SJSA1 (cell line): ENCODE measurements around the gene GAP43. TPM values are rescaled to one million over a fixed set of nuclear protein-coding genes. Genes with fewer than 3 reads are reported as not detected.

Experiments
- DNase-seq, 2 experiments: peaks; one replicate each; pipeline ENCODE4 v3.0.0-alpha.2; 2015 to 2020; ENCODE audit warnings: low spot score in 2 of 2, low read depth in 1 of 2
- H3K27ac ChIP-seq: fragments of 250-450 bp; sonication (Bioruptor Pico); 2 replicates; pipeline ENCODE4 v1.5.1; 2020; ENCODE audit warnings: mild to moderate bottlenecking, moderate library complexity
- H3K27me3 ChIP-seq: fragments of 250-450 bp; sonication (Bioruptor Pico); replicated peaks from 2 replicates; pipeline ENCODE4 v1.5.1; 2020; ENCODE audit warnings: mild to moderate bottlenecking, moderate library complexity
- H3K36me3 ChIP-seq: fragments of 250-450 bp; sonication (Bioruptor Pico); 2 replicates; pipeline ENCODE4 v1.5.1; 2020; ENCODE audit warnings: mild to moderate bottlenecking
- H3K4me1 ChIP-seq: fragments of 250-450 bp; sonication (Bioruptor Pico); replicated peaks from 2 replicates; pipeline ENCODE4 v1.6.1; 2021; ENCODE audit warnings: mild to moderate bottlenecking
- H3K4me3 ChIP-seq: fragments of 250-450 bp; sonication (Bioruptor Pico); 2 replicates; pipeline ENCODE4 v1.5.1; 2020; ENCODE audit warnings: mild to moderate bottlenecking
- H3K9me3 ChIP-seq: fragments of 250-450 bp; sonication (Bioruptor Pico); replicated peaks from 2 replicates; pipeline ENCODE4 v1.5.1; 2020; ENCODE audit warnings: mild to moderate bottlenecking
- total RNA-seq: library from RNA; depleted of rRNA; stranded (reverse); fragments of >200 nt; shearing (Covaris generic); gene quantifications from 2 replicates; pipeline ENCODE4 v1.2.3, GENCODE V29; 2014

The GAP43 gene
- total RNA-seq, 1 experiment from 2014 or later = not detected

GRCh38 chr3:115683305-115683704 lies 60.0 kb downstream of the GAP43 start:
- Histone ChIP-seq H3K4me3 (no peak overlapping the region), H3K27me3 (no peaks in the 10 kb centered on the region), H3K36me3 (no peaks in the 10 kb centered on the region), H3K27ac (no peak overlapping the region), H3K9me3 (no peaks in the 10 kb centered on the region), H3K4me1 (no peaks in the 10 kb centered on the region)
- no peak for DNase-seq

DNA sequence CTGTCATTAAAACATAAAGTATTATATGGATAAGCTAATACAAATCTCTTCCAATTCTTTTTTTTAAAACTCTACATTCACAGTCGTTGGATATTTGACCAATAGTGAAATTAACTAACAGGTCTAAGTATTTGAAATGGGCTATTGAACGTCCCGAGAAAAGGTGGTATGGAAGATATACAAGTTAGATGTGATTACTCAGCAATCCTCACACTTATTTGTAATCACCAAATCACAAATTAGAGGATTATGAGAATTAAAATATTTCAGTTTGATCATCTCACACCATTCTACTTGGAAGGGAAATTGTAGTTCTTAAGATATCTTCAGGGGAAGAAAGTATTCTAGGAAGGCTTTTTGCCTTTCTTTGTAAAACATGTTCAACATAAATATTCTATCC lies 60.5 kb downstream of the GAP43 start:
- H3K9me3 ChIP-seq = no peaks in the 10 kb centered on the region
- no peak overlapping the region for H3K27ac ChIP-seq
- H3K36me3 ChIP-seq = no peaks in the 10 kb centered on the region
- no peak overlapping the region for H3K4me3 ChIP-seq
- no peaks in the 10 kb centered on the region for H3K27me3 ChIP-seq
- no peak for DNase-seq
- no peaks in the 10 kb centered on the region for H3K4me1 ChIP-seq

GRCh38 chr3:115685097-115685496 lies 61.8 kb downstream of the GAP43 start:
- Histone ChIP-seq H3K27me3 (no peaks in the 10 kb centered on the region), H3K9me3 (no peaks in the 10 kb centered on the region), H3K36me3 (no peaks in the 10 kb centered on the region), H3K27ac (no peak overlapping the region), H3K4me1 (no peaks in the 10 kb centered on the region), H3K4me3 (no peak overlapping the region)
- no peak for DNase-seq

DNA sequence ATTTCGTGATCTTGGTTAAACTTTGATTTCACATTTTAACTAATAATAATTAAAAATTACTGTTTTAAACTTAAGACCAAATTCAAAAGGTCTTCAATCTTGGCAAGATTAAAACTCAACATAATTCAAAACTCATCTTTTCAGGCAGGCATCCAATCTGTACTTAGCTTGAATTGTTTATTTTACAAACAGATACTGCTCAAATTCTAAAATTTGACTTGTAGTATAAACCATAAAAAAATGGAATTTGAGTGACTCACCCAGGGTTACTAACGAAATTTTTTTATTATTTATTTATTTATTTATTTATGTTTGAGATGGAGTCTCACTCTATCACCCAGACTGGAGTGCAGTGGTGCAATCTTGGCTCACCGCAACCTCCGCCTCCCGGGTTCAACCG lies 64.4 kb downstream of the GAP43 start:
- no peaks in the 10 kb centered on the region for H3K9me3 ChIP-seq
- H3K4me3 ChIP-seq = no peak overlapping the region
- H3K27me3 ChIP-seq = no peaks in the 10 kb centered on the region
- no peaks in the 10 kb centered on the region for H3K4me1 ChIP-seq
- no peak for DNase-seq
- no peak overlapping the region for H3K27ac ChIP-seq
- no peaks in the 10 kb centered on the region for H3K36me3 ChIP-seq

GRCh38 chr3:115688418-115688817 lies 65.1 kb downstream of the GAP43 start:
- no peak overlapping the region for H3K27ac ChIP-seq
- H3K4me3 ChIP-seq = no peak overlapping the region
- no peaks in the 10 kb centered on the region for H3K36me3 ChIP-seq
- DNase-seq = no peak
- no peaks in the 10 kb centered on the region for H3K27me3 ChIP-seq
- H3K9me3 ChIP-seq = no peaks in the 10 kb centered on the region
- H3K4me1 ChIP-seq = no peaks in the 10 kb centered on the region

- no peaks in the 10 kb centered on the region for H3K9me3 ChIP-seq
- DNase-seq = no peak
- no peak overlapping the region for H3K4me3 ChIP-seq
- no peaks in the 10 kb centered on the region for H3K4me1 ChIP-seq
- H3K27ac ChIP-seq = no peak overlapping the region
- H3K27me3 ChIP-seq = no peaks in the 10 kb centered on the region
- no peaks in the 10 kb centered on the region for H3K36me3 ChIP-seq
Measured at GRCh38 chr3:115689928-115690327, 66.6 kb downstream of the GAP43 start.

GRCh38 chr3:115691964-115692363 lies 68.7 kb downstream of the GAP43 start:
- Histone ChIP-seq H3K27ac (no peak overlapping the region), H3K27me3 (no peaks in the 10 kb centered on the region), H3K4me1 (no peaks in the 10 kb centered on the region), H3K9me3 (no peaks in the 10 kb centered on the region), H3K4me3 (no peak overlapping the region), H3K36me3 (no peaks in the 10 kb centered on the region)
- DNase-seq = no peak

DNA sequence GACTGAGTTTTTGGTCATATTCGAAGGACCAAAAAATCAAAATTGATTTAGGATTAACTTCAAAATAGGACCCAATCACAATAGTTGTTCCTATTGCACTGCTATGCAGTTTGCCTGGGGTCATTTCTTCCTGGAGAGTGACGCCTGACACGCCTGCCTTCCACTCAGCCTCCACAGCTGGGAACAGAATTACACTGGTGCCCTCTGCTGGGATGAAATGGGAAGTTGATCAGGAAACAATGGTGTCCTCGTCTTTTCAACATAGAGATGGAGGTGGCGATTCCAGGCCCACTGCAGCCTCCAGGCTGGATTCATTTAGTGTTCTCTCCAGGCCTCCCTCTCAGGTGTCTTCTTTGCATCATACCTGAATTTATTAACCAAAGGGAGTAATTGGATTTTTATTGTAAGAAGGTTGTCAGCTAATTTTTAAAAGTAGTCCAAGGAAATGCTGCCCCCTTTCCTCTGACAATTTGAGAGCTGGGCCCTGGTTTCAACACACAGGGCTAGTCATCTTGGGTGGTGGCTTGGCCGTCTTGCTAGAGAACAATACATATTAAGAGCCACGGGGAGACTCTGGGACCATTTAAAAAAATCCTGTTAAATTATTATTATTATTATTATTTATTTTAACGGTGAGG lies 69.7 kb downstream of the GAP43 start:
- Histone ChIP-seq H3K36me3 (no peaks in the 10 kb centered on the region), H3K4me3 (no peak overlapping the region), H3K27ac (no peak overlapping the region), H3K9me3 (no peaks in the 10 kb centered on the region), H3K27me3 (no peaks in the 10 kb centered on the region), H3K4me1 (0 out of 2 replicates have a peak, but pooled peaks cover 3% of the 10 kb centered on the region)
- peak; percentile 67 to 68 for DNase-seq

GRCh38 chr3:115693868-115694267 lies 70.6 kb downstream of the GAP43 start:
- H3K4me1 ChIP-seq = 0 out of 2 replicates have a peak, but pooled peaks cover 3% of the 10 kb centered on the region
- no peak for DNase-seq

DNA sequence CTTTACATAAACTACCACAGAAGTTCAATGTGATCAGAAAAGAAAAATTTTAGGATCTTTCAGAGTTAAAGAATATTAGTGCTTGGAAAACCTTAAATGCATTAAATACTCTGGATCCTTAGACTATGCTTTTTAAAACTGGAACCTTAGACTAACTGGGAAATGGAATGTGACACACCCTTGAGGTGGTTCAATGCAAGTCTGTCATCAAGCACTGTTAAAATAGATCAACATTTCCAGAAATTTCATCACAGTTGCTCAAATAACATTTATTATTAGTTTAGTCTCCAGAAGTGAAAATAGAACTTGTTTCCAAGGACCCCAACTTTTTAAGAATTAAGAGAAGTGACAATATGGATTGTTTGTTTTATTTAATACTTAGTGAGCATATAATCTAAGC lies 71.8 kb downstream of the GAP43 start:
- Histone ChIP-seq H3K27me3 (no peaks in the 10 kb centered on the region), H3K4me1 (0 out of 2 replicates have a peak, but pooled peaks cover 3% of the 10 kb centered on the region), H3K27ac (no peak overlapping the region), H3K9me3 (no peaks in the 10 kb centered on the region), H3K36me3 (no peaks in the 10 kb centered on the region), H3K4me3 (no peak overlapping the region)
- DNase-seq = no peak

More at GRCh38 chr3:115693868-115694267, 70.6 kb downstream of the GAP43 start:
- Histone ChIP-seq H3K27me3 (no peaks in the 10 kb centered on the region), H3K4me3 (no peak overlapping the region), H3K9me3 (no peaks in the 10 kb centered on the region), H3K36me3 (no peaks in the 10 kb centered on the region), H3K27ac (no peak overlapping the region)

DNA sequence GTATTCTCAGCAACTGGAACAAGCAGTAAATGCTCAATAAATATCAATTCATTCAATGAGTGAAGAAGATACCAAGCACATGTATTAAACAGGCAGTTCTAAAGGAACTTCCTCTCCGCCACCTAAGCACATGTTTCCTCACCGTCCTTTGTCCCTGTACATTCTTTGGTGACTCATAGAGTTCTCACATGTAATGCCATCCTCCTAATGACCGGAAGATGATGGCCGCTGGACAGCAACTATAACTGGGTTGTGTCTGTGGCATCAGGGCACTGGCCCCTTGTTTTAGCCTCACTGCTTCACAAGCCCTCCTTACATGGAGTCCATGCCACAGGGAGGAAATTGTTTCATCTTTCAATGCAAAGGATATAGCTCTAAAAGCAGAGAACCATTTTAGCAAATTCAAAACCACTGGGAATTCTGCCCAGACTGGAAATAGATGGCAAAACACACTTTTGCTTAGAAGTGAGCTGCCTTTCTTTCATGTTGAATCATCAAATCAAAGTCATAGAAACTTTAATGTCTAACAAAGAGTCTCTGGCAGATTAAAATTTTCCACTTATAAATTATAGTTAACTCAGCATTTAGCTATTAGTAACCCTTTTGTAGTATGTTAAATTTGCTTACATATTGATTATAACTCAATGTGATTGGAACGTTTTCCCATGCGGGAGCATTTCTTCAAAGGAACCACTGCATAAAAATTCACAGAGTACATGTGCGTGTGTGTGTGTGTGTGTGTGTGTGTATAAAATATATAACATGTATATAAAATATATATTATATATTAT lies 74.1 kb downstream of the GAP43 start:
- Histone ChIP-seq H3K9me3 (no peaks in the 10 kb centered on the region), H3K36me3 (no peaks in the 10 kb centered on the region), H3K27ac (no peak overlapping the region), H3K27me3 (no peaks in the 10 kb centered on the region), H3K4me3 (no peak overlapping the region), H3K4me1 (0 out of 2 replicates have a peak, but pooled peaks cover 3% of the 10 kb centered on the region)
- no peak for DNase-seq

DNA sequence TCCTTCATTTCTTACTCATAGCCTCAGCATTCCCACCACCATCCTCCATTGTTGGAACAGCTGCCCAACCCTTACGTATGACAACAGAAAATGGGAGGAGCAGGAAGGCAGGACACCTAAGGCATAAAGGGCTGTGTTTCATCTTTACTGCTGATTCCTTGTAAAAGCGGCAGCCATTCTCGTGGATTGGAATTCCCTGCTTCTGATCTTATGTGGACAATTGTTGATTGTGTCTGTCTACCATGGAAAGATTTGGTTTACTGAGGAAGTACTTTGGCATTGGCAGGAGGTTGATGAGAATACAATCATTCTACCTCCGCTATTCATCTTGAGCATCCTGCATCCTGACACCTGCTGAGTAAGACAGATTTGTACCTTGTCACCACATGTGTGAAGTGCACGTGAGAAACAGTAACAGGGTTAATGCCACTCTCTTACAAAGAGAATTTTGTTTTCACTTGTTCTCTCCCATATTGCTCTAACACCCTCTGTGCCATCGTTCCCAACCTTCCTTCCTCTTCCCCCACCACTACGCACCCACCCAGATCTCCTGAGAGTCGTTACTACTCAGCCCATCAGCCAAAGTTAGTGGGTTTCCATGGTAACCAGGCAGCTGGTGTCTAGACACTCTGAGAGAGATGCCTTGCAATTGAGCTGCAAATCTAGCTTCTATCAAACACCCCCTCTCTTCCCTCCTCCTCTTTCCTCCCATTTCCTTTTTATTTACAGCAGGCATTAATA lies 75.7 kb downstream of the GAP43 start:
- Histone ChIP-seq H3K27ac (no peak overlapping the region), H3K9me3 (no peaks in the 10 kb centered on the region), H3K36me3 (no peaks in the 10 kb centered on the region), H3K4me1 (0 out of 2 replicates have a peak, but pooled peaks cover 3% of the 10 kb centered on the region), H3K4me3 (no peak overlapping the region), H3K27me3 (no peaks in the 10 kb centered on the region)
- DNase-seq = no peak

- Histone ChIP-seq H3K27ac (no peak overlapping the region), H3K4me1 (0 out of 2 replicates have a peak, but pooled peaks cover 3% of the 10 kb centered on the region), H3K9me3 (no peaks in the 10 kb centered on the region), H3K27me3 (no peaks in the 10 kb centered on the region), H3K36me3 (no peaks in the 10 kb centered on the region), H3K4me3 (no peak overlapping the region)
- DNase-seq = no peak
Measured at GRCh38 chr3:115699706-115700105, 76.4 kb downstream of the GAP43 start.

- H3K36me3 ChIP-seq = no peaks in the 10 kb centered on the region
- H3K9me3 ChIP-seq = no peaks in the 10 kb centered on the region
- no peak overlapping the region for H3K27ac ChIP-seq
- H3K4me1 ChIP-seq = peaks cover 3% of the 10 kb centered on the region; the same call in 1 of the 2 replicates
- H3K4me3 ChIP-seq = no peak overlapping the region
- DNase-seq = no peak
- no peaks in the 10 kb centered on the region for H3K27me3 ChIP-seq
Measured at GRCh38 chr3:115702598-115702997, 79.3 kb downstream of the GAP43 start.
